Peyer's patch (tissue), 4 donors: ENCODE measurements around the gene MST1. TPM values are rescaled to one million over a fixed set of nuclear protein-coding genes. Genes with fewer than 3 reads are reported as not detected.

Experiments used
- DNase-seq, 3 donors: peaks; one replicate each; pipeline ENCODE4 v3.0.0-alpha.2; 2017 to 2019
- H3K27ac ChIP-seq, 4 donors: fragments of 200-600 bp; sonication (generic); one replicate each; pipeline ENCODE4 v1.5.1; 2016 to 2019
- H3K27me3 ChIP-seq, 2 donors: fragments of 200-600 bp; sonication (generic); one replicate each; pipeline ENCODE4 v1.5.1; 2019
- H3K36me3 ChIP-seq, 3 donors: fragments of 200-600 bp; sonication (generic); one replicate each; pipeline ENCODE4 v1.5.1; 2016 to 2019
- H3K4me1 ChIP-seq, 4 donors: fragments of 200-600 bp; sonication (generic); one replicate each; pipeline ENCODE4 v1.5.1; 2016 to 2019
- H3K4me3 ChIP-seq, 4 donors: fragments of 200-600 bp; sonication (generic); 1 replicate in 3 of 4; 2 replicates in 1 of 4; pipeline ENCODE4 v1.5.1; 2016 to 2019; ENCODE audit warnings: mild to moderate bottlenecking in 1 of 4
- H3K9me3 ChIP-seq, 4 donors: fragments of 200-600 bp; sonication (generic); one replicate each; pipeline ENCODE4 v1.5.1; 2016 to 2019; ENCODE audit warnings: mild to moderate bottlenecking in 1 of 4
- POLR2A ChIP-seq, 2 donors: fragments of 450-650 bp; IDR thresholded peaks; one replicate each; pipeline ENCODE4 v1.5.1; 2017; ENCODE audit warnings: antibody characterized with exemption in 2 of 2, mild to moderate bottlenecking in 2 of 2, moderate library complexity in 2 of 2
- total RNA-seq, 4 donors: library from RNA; depleted of rRNA; stranded (reverse); fragments of >200 nt; gene quantifications; one replicate each; pipeline ENCODE4 v1.1.0, GENCODE V29; 2016
- TF ChIP-seq, protein P1 (sequence below), 6 experiments: fragments of 450-650 bp in 4 of 6; fragments of 200-600 bp in 2 of 6; sonication (generic) in 1 of 6; IDR thresholded peaks; one replicate each; pipeline ENCODE4 v1.5.1; 2017 to 2019; ENCODE audit warnings: antibody characterized with exemption in 6 of 6, mild to moderate bottlenecking in 3 of 6, moderate library complexity in 1 of 6

Gene MST1
- total RNA-seq, 4 donors from 2014 or later = 52.0 to 156 (median 93.3) TPM

DNA sequence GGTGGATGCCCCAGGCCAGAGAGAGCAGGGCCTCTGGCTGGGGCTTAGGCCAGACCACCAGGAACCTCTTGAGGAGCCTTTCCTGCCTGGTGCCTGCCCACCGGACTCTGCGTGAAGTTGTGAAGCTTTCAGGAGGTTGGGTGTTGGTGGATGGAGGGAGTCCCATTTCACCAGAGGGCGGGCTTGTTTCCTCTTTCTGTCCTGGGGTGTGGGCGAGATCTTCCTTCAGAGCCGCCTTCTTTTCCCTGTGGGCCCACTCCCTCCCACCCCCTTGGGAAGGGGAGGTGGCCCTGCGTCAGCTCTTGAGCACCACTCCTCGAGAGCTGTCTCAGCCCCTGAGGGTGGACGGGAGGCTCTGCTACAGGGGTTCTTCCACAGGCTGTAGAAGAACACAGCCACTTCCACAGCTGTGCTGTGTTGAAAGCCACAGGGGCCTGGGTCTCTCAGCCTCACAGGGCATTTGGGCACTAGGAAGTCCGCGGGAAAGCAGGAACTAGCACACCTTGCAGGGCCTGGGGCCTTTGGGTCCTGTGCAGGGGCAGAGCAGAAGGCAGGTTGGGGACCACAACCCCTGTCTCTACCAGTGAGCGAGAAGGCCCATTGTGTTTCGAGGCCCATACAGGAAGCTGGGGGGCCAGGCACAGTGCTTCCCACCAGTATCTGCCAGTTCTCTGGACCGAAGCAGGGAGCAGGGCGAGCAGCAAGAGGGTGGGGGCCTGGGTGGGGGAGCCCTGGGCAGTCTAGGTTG, 28.1 kb upstream of the MST1 start:
- no peak for TF ChIP-seq POLR2A (IDR thresholded peaks at IDR 0.05)
- TF ChIP-seq, protein P1, sequence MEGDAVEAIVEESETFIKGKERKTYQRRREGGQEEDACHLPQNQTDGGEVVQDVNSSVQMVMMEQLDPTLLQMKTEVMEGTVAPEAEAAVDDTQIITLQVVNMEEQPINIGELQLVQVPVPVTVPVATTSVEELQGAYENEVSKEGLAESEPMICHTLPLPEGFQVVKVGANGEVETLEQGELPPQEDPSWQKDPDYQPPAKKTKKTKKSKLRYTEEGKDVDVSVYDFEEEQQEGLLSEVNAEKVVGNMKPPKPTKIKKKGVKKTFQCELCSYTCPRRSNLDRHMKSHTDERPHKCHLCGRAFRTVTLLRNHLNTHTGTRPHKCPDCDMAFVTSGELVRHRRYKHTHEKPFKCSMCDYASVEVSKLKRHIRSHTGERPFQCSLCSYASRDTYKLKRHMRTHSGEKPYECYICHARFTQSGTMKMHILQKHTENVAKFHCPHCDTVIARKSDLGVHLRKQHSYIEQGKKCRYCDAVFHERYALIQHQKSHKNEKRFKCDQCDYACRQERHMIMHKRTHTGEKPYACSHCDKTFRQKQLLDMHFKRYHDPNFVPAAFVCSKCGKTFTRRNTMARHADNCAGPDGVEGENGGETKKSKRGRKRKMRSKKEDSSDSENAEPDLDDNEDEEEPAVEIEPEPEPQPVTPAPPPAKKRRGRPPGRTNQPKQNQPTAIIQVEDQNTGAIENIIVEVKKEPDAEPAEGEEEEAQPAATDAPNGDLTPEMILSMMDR (IDR thresholded peaks at IDR 0.05) = no peak
- H3K4me1 ChIP-seq = peaks cover 0 to 40% (median 3%) of the 10 kb centered on the region in 4 donors
- H3K27ac ChIP-seq = no peak overlapping the region
- H3K9me3 ChIP-seq = no peaks in the 10 kb centered on the region
- no peaks in the 10 kb centered on the region for H3K27me3 ChIP-seq
- H3K36me3 ChIP-seq = peaks cover 0 to 50% (median 0%) of the 10 kb centered on the region in 3 donors
- H3K4me3 ChIP-seq = no peak overlapping the region
- peak in 1 of 3 donors; percentile 46 for DNase-seq

DNA sequence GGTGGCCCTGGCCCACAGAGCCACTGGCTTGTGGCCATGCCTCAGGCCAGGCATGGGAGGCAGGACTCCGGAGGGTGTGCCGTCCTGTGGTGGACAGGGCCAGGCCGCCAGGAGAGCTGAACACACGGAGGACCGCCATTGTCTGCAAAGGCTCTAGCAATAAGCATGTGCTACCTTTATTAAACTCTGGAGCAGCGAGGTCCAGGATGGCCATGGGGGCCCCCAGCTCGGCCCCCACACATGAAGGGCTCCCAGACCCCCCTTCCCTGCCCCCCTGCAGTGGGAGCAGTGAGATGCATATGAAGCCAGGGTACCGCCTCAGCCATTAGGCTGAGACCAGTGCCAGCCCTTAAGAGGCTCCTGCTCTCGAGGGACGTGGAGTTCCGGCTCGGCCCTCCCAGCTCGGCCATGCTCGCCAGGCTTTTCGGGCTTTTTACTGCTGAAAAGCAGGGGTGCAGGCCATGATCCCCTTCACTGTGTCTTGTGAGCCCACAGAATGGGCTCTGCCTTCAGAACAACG, 27.5 kb upstream of the MST1 start:
- no peak overlapping the region for H3K27ac ChIP-seq
- no peak overlapping the region for H3K4me3 ChIP-seq
- H3K4me1 ChIP-seq = peaks cover 0 to 34% (median 3%) of the 10 kb centered on the region in 4 donors
- no peaks in the 10 kb centered on the region for H3K27me3 ChIP-seq
- no peaks in the 10 kb centered on the region for H3K9me3 ChIP-seq
- DNase-seq = no peak
- TF ChIP-seq POLR2A (IDR thresholded peaks at IDR 0.05) = no peak
- TF ChIP-seq, protein P1 (IDR thresholded peaks at IDR 0.05) = no peak
- peaks cover 0 to 50% (median 0%) of the 10 kb centered on the region in 3 donors for H3K36me3 ChIP-seq

DNA sequence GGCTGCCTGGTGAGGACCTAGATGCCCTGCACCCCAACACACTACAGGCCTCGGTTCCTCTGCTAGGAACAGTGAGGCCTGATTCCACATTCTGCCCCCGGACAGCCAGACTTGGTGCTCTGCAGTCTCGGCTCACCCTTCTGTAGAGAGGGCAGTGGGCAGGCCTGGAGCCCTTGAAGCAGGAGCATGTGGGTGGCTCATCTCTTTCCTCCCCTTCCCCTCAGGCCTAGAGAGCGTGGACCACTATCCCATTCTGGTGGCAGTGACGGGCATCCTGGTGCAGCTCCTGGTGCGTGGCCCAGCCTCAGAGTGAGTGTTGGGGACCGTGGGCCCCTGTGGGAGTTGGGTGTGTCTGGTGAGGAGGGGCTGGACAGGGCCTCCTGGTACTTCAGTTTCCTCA, 26.9 kb upstream of the MST1 start:
- Histone ChIP-seq H3K9me3 (no peaks in the 10 kb centered on the region), H3K4me3 (no peak overlapping the region), H3K36me3 (peaks cover 0 to 44% (median 0%) of the 10 kb centered on the region in 3 donors), H3K4me1 (peaks cover 0 to 28% (median 3%) of the 10 kb centered on the region in 4 donors), H3K27ac (no peak overlapping the region), H3K27me3 (no peaks in the 10 kb centered on the region)
- DNase-seq = no peak
- no peak for TF ChIP-seq POLR2A (IDR thresholded peaks at IDR 0.05)
- TF ChIP-seq, protein P1 (IDR thresholded peaks at IDR 0.05) = no peak

DNA sequence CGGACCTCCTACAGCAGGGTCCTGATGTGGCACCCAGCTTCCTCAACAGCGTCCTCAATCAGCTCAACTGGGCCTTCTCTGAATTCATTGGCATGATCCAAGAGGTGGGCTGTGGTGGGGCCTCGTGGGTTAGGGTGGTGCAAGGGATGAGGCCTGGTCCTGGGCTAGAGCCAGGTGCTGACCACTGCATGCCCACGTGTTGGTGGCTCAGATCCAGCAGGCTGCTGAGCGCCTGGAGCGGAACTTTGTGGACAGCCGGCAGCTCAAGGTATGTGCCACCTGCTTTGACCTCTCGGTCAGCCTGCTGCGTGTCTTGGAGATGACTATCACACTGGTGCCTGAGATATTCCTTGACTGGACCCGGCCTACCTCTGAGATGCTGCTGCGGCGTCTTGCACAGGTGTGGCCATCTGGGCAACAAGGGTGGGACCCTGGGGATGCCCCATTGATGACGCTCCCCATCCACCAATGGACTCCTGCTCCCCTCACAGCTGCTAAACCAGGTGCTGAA, 26.4 kb upstream of the MST1 start:
- Histone ChIP-seq H3K36me3 (peaks cover 0 to 39% (median 0%) of the 10 kb centered on the region in 3 donors), H3K27ac (no peak overlapping the region), H3K9me3 (no peaks in the 10 kb centered on the region), H3K4me1 (peaks cover 0 to 23% (median 3%) of the 10 kb centered on the region in 4 donors), H3K27me3 (no peaks in the 10 kb centered on the region), H3K4me3 (no peak overlapping the region)
- no peak for TF ChIP-seq POLR2A (IDR thresholded peaks at IDR 0.05)
- TF ChIP-seq, protein P1 (IDR thresholded peaks at IDR 0.05) = no peak
- no peak for DNase-seq

DNA sequence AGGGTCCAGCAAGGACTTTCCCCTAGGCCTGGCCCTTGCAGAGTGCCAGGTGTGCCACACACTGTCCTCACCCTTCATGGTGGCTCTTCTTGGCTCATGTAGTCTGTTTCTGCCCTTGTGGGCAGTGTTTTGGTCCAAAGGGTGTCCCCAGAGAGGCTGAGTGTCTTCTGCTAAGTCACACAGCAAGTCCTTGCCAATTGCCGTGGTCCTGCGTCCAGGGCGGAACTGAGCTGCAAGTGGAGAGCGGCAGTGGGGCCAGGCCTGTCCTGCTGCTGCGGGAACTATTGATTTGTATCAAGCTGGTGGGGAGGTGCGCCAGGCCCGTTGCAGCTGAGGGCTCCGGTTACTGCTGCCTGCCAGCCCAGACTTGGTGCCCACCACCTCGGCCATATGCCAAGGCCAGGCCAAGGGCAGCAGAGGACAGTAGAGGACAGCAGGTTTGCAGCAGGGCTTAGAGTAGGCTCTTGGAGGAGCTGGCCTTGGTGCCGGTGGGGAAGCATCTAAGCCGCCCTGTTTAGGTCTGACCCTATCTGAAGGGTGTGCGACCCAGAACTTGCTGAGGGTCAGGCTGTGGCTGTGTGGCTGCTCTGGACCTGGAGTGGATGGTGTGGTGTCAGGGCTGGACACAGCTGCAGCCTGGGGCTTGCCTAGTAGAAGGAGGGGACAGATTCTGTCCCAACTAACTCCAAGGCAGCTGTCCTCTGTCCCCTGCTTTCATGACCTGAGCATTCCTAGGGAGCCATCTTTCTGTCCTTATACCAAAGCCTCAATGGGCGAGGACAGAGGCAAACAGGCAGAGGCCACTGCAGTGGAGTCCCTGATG, 25.7 kb upstream of the MST1 start:
- Histone ChIP-seq H3K4me3 (no peak overlapping the region), H3K9me3 (no peaks in the 10 kb centered on the region), H3K27me3 (no peaks in the 10 kb centered on the region), H3K4me1 (peaks cover 0 to 15% (median 3%) of the 10 kb centered on the region in 4 donors), H3K27ac (no peak overlapping the region), H3K36me3 (peaks cover 0 to 37% (median 0%) of the 10 kb centered on the region in 3 donors)
- TF ChIP-seq, protein P1 (IDR thresholded peaks at IDR 0.05) = no peak
- no peak for TF ChIP-seq POLR2A (IDR thresholded peaks at IDR 0.05)
- DNase-seq = no peak
